GM18517 (cell line): ENCODE measurements around the gene SNRPB2.
A peak's percentile ranks its signal among the peaks of the same experiment; 100 is the strongest.

Experiments used
- ATAC-seq: cut with Tn5 transposase; IDR thresholded peaks from one replicate; pipeline ENCODE4 v1.9.1; 2021; ENCODE audit warnings: mild to moderate bottlenecking, moderate library complexity; ENCODE audit not compliant: unreplicated experiment

SNRPB2 gene

DNA sequence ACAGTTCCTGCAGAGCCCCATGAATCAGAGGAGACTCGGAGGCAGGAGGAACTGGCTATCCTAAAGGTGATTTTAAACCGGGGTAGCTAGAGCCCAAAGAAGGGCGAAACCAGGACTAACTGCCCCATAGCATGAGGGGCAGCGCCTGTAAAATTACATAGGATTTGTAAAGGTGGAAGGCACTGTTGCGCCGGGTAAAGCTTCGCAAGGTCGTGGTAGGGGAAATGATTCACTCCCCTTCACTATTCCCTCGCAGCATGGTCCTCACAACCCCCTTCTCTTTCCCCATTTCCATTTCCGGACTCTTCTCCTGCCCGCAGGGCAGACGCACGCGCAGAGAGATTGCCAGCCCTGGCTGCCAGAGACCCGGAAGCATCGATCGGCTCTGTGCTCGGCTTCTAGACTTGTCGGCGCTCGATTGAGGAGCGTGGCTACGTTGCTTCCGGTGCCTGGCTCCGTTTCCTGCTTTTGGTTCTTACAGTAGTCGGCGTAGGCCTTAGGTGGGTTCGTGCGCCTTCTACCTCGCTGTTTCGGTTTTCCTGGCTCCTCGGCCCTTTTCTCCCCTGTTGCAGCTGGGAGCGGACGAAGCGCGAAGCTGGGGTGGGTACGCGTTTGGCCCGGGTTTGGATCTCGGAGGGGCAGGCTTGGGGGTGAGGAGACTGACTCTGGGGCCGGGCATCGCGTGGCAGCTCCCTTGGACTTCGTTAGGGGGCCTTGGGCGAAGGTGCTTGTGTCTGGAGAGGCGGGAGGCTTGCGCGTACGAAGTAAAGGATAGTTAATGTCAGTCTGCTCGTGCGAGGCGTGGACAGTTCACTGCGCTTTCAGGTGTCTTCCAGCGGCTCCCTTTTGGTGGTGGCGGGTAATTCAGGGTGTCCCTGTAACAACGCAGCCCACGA is at the start of gene SNRPB2:
Gene SNRPB2 (plus strand): TSS at position 462 of the 896 bp plus-strand sequence. CDS start 1,677 bp downstream, outside the sequence.
- peak; percentile 99 for ATAC-seq

DNA sequence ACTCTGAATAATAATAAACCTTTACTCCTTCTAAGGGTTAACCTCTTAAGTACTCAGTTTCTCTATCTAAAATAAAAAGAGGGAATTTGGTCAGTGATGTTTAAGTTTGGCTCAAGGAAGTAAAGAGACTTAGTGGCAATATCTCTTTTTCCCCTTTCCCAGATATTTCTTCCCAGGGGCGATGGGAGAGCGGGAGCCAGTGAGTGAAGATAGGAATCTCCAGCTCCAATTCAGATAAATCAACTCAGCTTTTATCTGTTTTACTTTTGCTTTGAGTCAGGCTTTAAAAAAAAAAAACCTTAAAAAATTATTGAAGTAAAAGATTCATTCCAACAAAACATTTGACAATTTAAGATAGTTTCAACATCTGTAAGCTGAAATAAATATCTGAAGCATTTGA is 45.4 kb upstream of the SNRPB2 start:
- ATAC-seq: no peak

DNA sequence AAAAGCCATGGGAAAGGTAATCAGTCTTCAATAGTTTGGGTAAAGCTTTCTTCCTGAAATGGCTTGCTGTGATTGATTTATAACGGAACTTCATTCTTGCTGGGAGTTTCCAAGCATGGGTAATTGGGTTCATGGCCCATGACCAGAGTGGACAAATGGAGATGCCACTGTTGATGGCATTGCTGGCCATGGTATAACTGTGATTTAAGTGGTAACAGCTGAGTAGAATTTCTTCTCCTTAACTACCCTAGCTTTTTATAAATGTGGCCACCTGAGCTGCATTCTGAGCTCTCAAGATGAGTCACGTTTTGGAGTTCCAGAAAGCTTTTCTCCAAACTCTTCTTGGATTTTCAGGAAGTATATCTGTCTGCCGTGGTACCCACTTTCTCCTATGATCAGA is 39.9 kb upstream of the SNRPB2 start:
- no peak for ATAC-seq

DNA sequence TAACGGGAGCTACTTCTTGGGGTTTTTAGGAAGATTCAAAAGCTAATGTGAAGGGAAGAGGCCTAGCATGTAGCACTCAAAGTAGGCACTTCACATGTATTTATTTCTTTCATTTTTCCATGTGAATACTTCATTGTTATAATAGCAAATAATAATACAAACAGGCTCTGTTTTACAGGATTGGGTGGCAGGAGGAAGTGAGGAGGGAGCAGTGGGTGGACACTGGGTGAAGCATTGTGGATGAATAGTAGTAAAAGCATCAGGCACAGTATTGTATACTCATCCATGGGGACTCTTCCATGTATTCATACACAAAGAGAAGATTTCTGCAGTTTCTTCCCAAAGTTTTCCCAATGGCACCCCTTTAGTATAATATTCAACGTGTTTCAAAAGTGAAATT is 38.4 kb upstream of the SNRPB2 start:
- no peak for ATAC-seq

DNA sequence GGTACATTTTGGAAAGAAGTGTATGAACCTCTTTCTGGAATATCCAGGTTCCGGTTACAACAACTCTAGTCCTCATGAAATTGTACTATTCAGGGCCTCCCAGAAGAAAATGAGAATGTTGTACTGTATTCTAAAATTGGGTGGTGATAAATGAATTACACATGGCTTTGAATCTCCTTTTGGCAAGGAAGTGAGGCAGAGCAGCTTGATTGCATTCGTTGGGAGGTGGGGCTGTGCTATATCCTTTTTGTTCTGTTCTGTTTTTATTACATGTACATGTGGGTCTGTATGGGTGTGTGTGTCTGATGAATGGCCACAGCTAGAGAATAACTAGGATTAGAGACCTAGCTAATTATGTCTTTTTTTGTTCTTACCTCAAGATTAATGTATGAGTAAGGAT is 37.8 kb upstream of the SNRPB2 start:
- no peak for ATAC-seq

DNA sequence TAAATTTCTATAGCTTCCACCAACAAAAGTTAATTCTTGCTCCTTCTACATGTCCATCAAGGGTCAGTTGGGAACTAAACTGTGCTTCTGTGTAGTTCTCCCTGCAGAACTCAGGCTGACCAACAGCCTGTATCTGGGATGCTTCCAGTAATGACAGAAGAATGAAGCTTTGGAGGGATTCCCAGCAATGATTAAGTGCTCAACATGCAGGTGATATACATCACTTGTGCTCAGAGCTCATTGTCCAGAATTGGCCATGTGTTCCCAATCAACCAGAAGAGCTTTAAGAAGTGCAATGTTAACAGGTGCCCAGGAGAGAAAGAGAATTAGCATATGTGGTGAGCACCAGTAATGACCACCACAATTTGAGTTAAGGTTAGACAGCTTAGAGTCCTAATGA is 37.4 kb upstream of the SNRPB2 start:
- ATAC-seq: no peak

DNA sequence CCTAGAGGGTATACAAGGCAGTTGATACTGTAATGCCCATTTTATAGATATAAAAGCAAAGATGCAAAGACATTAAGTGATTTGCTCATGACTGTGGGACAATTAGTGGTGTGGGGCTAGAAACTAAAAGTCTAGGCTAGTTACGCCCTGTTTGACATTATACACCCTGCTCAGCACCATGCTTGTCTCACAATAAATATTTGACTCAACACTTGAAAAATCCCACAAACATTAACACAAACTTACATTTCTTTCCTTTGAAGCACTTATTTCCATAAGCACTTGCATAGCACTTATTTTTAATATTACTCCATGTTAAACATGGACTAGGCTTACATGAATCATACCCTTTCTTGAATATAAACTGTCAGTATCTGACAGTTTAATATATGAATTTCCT is 36.5 kb upstream of the SNRPB2 start:
- no peak for ATAC-seq

DNA sequence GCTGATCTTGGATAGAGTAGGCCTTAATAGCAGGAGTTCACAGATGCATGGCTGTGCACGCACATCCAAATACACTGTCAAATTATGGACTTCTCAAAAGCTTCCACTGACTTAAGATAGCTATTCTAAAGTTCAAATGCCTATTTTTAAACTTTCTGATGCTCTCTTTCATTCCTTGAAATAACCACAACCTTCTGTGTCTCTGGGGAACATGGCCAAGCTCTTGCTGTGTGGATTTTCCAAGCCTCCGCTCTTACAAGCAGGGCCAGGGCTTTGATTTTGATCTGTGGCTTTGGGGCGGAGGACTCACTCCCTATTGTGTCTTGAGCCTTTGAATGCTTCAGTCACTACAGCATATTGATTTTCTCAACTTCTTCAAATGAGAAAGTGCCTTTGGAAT is 35.7 kb upstream of the SNRPB2 start:
- no peak for ATAC-seq

DNA sequence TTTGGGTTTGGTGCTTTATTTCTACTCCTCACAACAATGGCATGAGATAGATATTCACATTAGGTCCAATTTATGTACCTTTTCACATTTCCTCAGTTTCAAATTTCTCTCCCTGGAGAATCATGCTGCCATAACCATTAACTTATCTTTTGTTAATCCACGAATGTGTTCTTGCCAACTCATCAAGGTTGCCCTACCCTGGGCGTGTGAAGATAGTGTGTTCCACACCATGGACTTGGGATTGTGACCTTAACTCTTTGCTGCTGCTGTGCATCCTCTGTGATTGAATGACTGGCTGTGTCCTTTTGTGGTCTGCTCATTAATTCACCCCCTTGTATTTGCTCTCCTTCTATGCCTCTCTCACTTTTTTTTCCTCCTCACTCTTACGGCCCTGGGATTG is 34.2 kb upstream of the SNRPB2 start:
- no peak for ATAC-seq

DNA sequence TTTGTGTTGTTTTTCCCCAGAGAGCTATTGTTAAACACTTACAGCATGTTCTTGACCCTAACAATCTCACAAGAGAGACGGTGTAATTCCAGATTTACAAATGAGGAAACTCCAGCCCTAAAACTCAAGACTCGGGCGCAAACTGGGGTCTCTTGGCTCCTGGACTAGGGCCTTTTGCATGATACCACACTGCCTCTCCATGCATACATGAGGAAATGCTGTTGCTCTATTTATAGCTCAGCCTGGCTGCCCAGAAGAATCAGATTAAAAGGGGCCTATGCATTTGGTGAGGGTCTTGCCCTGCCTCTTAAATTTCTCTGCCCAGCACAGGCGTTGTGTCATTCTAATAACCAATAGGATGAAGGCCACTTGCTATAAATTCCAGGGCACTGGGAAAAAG is 30.5 kb upstream of the SNRPB2 start:
- ATAC-seq: no peak

DNA sequence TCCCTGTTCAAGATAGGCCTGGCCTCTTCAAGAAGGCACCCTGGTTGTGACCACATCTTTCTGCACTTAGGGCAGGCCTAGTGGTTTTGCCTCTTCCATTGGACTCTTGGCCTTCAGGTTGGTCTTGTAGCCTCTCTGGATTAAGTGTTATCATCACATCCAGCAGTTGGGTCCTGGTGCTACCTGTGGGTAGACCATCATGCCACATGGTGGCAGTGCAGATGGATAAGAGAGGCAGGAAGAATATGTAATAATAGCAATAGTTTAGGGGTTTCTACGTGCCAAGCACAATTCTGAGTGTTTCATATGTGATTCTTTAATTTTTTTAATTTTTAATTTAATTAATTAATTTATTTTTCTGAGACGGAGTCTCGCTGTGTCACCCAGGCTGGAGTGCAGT is 28.5 kb upstream of the SNRPB2 start:
- ATAC-seq: no peak

DNA sequence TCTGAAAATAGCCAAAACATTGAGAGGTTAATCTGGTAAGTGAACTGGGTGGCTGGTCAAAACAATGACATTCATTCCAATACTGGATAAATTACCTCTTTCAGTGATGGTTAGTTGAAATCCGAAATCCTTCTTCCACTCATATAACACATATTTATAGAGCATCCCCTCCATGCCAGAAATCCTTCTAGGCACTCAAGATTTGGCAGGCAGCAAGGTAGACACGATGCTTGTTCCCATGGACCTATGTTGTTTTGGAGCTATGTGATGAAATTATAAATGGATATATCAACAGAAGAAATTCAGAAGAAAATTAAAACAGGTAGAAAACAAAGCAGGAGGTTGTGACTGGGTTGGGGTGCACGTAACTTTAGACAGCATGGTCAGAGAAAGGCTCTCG is 26.3 kb upstream of the SNRPB2 start:
- ATAC-seq: no peak

DNA sequence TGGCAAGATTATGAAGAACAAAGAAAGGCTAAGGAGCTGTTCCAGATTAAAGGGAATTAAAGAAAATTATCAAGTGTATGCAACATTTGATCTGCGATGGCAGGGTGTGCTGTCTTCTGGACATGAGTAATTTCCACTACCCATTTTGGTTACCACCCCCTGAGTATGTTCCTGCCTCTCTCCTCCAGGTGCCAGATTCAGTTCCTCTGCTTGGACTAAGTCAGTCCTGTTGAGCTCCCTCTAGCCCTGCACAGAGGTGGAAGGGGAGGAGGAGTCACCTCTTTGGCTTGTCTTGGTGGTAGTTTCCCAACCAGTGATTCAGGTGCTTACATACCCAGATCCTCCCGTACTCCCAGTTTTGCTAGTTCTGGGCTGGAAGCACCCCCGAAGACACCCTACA is 22.2 kb upstream of the SNRPB2 start:
- no peak for ATAC-seq

DNA sequence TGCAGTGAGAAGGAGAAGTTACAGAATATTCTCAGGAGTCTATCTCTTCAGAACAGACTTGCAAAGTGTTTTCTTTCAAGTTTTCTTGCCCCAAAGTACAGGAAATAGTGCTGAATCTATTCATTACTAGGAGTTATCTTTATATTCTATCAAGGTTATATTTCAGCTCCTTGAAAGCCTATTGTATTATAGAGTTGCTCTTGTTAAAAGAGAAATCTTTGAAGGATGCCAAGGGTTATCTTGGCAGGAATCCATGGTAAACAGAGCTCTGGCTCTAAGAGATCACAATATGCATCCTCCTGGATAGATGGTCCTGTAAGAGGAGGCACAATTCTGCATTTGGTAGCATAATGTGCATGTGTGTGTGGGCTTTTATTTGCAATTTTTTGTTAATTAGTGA is 21.2 kb upstream of the SNRPB2 start:
- ATAC-seq: no peak

DNA sequence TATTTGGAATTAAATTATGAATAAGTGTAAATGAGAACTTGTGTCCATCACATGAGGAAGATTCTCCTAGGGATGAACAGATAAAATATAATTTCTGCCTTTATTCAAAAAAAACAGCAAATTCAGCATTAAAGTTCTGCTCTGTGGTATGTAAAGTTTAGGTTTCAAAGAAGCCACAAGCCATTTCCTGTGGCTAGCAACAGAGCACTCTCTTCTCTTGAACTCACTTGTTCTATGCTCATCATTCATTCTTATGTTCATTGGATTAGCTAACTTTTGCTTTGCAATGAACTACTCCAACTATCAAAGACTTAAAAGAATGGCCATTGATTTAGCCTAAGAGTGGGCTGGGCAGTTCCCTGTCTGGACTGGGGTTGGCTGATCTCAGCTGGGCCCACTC is 20.8 kb upstream of the SNRPB2 start:
- peak; percentile 85 for ATAC-seq

DNA sequence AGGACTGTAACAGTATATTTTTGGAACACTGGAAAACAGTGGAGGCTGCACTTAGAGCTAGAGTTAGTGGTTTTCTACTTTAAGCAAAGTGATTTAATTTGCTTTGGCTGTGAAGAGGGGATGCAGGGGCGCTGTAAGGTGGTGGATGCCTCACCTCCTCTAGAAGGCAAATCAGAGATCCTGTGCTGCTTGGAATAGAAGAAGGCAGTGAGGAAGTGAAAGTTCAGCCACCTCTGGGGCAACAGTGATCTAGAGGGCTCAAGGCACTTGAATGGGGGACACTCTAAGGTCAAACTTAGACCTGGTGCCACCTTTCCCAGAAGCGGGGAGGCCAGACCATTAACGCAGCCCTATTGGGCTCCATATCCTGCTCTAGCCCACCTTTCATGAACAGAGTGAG is 19.0 kb upstream of the SNRPB2 start:
- peak; percentile 59 for ATAC-seq

DNA sequence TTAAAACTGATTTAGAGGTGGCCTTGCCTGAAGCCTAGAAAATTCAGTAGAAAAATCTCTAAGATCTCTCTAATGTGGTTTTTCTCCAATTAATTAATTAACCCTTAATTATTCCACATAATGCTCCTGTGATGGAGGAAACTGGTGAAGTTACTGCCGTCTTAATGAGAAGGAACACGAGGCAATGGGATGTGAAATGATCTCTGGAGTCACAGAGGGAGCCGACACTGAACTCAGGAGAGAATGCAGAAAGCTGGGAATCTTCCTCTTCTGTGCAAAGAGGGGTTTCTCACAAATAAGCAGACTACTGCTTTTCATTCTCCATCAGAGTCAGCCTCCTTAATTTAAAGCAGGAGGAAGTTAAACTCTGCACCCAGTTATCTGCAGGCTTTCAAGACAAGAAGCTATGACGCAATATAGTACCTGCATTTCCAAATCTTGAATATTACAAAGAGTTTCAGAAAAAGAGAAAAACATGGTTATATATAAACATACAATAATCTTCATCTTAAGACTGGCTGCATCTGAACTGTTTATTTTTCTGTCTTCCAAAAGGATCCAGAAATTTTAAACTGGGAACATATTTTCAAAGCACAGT is 18.1 kb upstream of the SNRPB2 start:
- ATAC-seq: no peak

DNA sequence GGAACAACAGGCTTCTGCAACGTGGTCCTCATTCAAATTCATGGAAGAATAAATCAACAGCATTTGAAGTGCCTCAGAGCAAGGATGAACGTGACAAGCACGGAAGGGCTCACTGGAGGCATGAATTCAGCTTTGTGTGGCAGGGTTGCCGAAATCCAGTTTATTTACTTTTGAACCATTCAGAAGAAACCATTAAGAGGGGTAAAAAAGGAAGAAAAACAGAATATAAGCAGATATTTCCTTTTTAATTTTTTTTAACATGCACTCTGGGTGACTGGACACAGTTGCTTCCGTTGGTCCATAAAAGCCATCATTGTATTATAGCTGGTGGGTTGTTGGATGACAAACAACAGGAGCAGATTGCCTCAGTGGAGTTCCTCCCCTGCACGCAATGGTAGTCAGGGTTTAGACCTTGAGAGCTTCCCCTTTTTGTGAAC is 17.3 kb upstream of the SNRPB2 start:
- ATAC-seq: no peak

DNA sequence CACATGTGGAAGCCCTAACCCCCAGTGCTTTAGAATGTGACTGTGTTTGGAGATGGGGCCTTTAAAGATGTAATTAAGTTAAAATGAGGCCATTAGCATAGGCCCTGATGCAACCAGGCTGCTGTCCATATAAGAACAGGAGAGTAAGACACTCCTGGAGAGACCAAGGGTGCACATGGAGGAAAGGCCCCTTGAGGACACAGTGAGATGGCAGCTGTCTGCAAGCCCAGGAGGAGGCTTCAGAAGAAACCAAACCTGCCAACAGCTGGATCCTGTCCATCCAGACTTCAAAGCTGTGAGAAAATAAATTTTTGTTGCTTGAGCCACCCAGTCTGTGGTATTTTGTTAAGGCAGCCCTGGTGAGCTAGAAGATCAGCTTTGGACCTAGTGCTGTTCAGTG is 16.8 kb upstream of the SNRPB2 start:
- ATAC-seq: no peak

DNA sequence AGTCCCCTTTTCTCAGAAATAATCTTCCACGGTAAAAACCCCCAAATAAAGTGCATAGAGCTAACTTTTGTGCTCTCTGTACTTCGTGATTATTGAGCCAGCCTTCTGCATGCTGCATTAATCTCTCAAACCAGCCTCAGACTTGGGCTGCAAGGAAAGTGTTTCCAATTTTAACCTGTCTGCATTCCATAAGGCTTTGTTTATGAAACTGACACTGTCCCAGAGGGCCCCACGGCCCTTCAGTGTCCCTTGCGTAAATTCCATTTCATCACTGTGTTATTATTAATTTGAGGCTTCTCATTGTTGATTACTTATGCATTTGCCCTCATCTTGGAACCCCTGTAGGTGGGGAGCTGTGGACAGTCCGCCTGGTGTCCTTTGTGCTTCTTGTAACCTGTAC is 15.6 kb upstream of the SNRPB2 start:
- no peak for ATAC-seq

DNA sequence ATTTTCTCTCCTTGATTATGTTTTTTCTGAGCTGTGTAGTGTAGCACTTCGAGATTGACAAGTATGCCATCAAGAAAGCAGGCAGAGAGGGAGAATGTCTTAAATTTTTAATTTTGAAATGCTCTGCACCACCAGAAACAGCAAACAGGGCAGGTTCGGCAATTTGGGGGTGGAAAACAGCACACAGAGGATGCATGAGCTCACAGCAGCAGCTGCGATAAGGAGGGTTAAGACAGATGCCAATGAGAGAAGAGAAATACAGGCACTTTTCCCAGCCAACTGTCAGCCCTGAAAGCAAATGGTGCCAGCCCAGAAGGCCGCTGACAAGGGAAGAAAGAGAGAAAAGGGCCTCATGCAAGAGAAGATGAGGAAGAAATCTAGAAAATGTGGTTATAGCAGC is 15.1 kb upstream of the SNRPB2 start:
- ATAC-seq: no peak

DNA sequence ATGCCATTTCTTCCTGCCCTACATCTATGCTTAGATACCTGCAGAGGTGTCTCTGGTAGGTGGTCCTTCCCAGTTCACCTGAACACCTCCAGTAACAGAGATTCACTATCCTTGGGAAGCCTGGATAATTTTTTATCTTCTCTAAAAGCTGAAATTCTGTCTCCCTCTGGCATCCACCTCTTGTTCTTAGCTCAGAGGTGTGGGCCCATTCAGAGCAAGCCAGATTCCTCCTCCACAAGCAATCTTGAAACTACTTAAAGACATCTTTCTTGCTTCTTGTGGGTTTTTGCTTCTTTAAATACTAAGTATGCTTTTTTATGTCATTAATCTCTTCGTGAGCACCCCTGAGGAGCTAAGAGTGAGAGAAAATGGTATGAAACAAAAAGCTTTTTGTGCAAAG is 10.4 kb upstream of the SNRPB2 start:
- no peak for ATAC-seq

DNA sequence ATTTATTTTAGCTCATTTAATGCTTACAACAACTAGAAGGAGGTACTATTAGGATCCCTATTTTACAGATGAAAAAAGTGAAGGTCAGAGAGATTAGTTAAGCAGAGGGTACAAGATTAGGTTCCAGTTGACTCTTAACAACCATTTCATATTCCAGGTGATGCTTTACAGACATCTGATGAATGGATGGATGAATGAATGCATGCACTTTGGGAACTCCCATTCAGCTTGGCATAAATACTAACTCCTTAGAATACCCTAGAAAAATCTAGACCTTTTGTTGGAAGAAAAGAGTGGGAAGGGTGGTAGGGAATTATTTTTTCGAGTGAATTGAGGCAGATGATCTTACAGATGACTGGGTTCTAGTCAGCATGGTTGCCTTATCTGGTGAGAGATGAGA is 746 bp upstream of the SNRPB2 start:
- ATAC-seq: no peak
